Neural cell (in vitro differentiated cells): ENCODE data around the gene PHF21A. TPM values are rescaled to one million over a fixed set of nuclear protein-coding genes. Genes with fewer than 3 reads are reported as not detected.

Experiments used
- H2AFZ ChIP-seq: fragments of 200-600, 300-800 bp; sonication (generic), shearing (Covaris generic); 2 replicates; pipeline ENCODE4 v1.6.0; 2014; ENCODE audit warnings: low read depth, mild to moderate bottlenecking, antibody characterized with exemption, low read length, moderate library complexity
- H3F3A ChIP-seq: fragments of 200-600 bp; shearing (Covaris generic); 2 replicates; pipeline ENCODE4 v1.6.1; 2016; ENCODE audit warnings: mild to moderate bottlenecking, moderate library complexity, mixed read lengths, antibody characterized with exemption, low read length; ENCODE audit not compliant: insufficient read depth, poor library complexity, severe bottlenecking
- H3K27ac ChIP-seq: fragments of 200-600, 300-800 bp; sonication (generic), shearing (Covaris generic); 2 replicates; pipeline ENCODE4 v1.5.1; 2014; ENCODE audit warnings: mild to moderate bottlenecking, low read length, moderate library complexity
- H3K27me3 ChIP-seq: fragments of 300-800, 200-600 bp; sonication (generic), shearing (Covaris generic); 2 replicates; pipeline ENCODE4 v1.6.0; 2014; ENCODE audit warnings: mild to moderate bottlenecking, low read depth, low read length, moderate library complexity; ENCODE audit not compliant: insufficient read depth
- H3K36me3 ChIP-seq: fragments of 300-800, 200-600 bp; sonication (generic), shearing (Covaris generic); 2 replicates; pipeline ENCODE4 v1.5.1; 2014; ENCODE audit warnings: mild to moderate bottlenecking, antibody characterized with exemption, low read length, moderate library complexity; ENCODE audit not compliant: insufficient read depth
- H3K4me2 ChIP-seq: fragments of 300-800, 200-600 bp; sonication (generic), shearing (Covaris generic); 2 replicates; pipeline ENCODE4 v1.6.0; 2014; ENCODE audit warnings: mild to moderate bottlenecking, low read length
- H3K4me3 ChIP-seq: fragments of 300-800, 200-600 bp; sonication (generic), shearing (Covaris generic); 2 replicates; pipeline ENCODE4 v1.5.1; 2014; ENCODE audit warnings: mild to moderate bottlenecking, low read length, moderate library complexity
- H3K79me2 ChIP-seq: fragments of 200-600 bp; shearing (Covaris generic); replicated peaks from 2 replicates; pipeline ENCODE4 v1.6.0; 2014; ENCODE audit warnings: mild to moderate bottlenecking, low read length, moderate library complexity; ENCODE audit not compliant: insufficient read depth
- H3K9ac ChIP-seq: fragments of 300-800, 200-600 bp; sonication (generic), shearing (Covaris generic); 2 replicates; pipeline ENCODE4 v1.6.1; 2016; ENCODE audit warnings: mild to moderate bottlenecking, low read length, mixed read lengths
- H3K9me2 ChIP-seq: fragments of 200-600 bp; shearing (Covaris generic); 2 replicates; pipeline ENCODE4 v1.6.1; 2016; ENCODE audit warnings: mild to moderate bottlenecking, low read length, mixed read lengths; ENCODE audit not compliant: insufficient read depth
- H3K9me3 ChIP-seq: fragments of 200-600, 300-800 bp; sonication (generic), shearing (Covaris generic); 2 replicates; pipeline ENCODE4 v1.6.1; 2016; ENCODE audit warnings: mild to moderate bottlenecking, mixed run types, low read length, moderate library complexity, mixed read lengths
- H4K20me1 ChIP-seq: fragments of 200-600 bp; shearing (Covaris generic); 2 replicates; pipeline ENCODE4 v1.6.1; 2016; ENCODE audit warnings: mild to moderate bottlenecking, mixed run types; ENCODE audit not compliant: insufficient read depth
- EP300 ChIP-seq: fragments of 450-650 bp; conservative IDR thresholded peaks from 2 replicates; pipeline ENCODE4 v1.6.1; 2014; ENCODE audit warnings: antibody characterized with exemption, mild to moderate bottlenecking, moderate library complexity; ENCODE audit not compliant: poor library complexity, severe bottlenecking
- EZH2 ChIP-seq: fragments of 200-600, 300-800 bp; shearing (Covaris generic), sonication (generic); IDR thresholded peaks from 2 replicates; pipeline ENCODE4 v1.6.1; 2014; ENCODE audit warnings: antibody characterized with exemption, low read length, borderline replicate concordance, mild to moderate bottlenecking; ENCODE audit not compliant: insufficient read depth, poor library complexity, severe bottlenecking
- MXI1 ChIP-seq: fragments of 450-650 bp; conservative IDR thresholded peaks from 2 replicates; pipeline ENCODE4 v1.6.1; 2014; ENCODE audit warnings: antibody characterized with exemption, mild to moderate bottlenecking; ENCODE audit not compliant: poor library complexity, severe bottlenecking
- POLR2AphosphoS5 ChIP-seq: IDR thresholded peaks from 2 replicates; pipeline ENCODE4 v1.6.1; 2012
- RAD21 ChIP-seq: fragments of 450-650 bp; conservative IDR thresholded peaks from 2 replicates; pipeline ENCODE4 v1.6.1; 2014; ENCODE audit warnings: antibody characterized with exemption, mild to moderate bottlenecking, moderate library complexity
- SMC3 ChIP-seq: fragments of 450-650 bp; conservative IDR thresholded peaks from 2 replicates; pipeline ENCODE4 v1.6.1; 2014; ENCODE audit warnings: antibody characterized with exemption, mild to moderate bottlenecking, moderate library complexity; ENCODE audit not compliant: poor library complexity
- TAF1 ChIP-seq: IDR thresholded peaks from 2 replicates; pipeline ENCODE4 v1.6.1; 2012; ENCODE audit warnings: low read depth
- polyA plus RNA-seq: library from polyadenylated mRNA; depleted of rRNA; stranded (reverse); fragments of >200 nt; gene quantifications from 2 replicates; pipeline ENCODE4 v1.2.3, GENCODE V29; 2014
- TF ChIP-seq, protein P1 (sequence below): IDR thresholded peaks from 2 replicates; pipeline ENCODE4 v1.6.1; 2012; ENCODE audit warnings: borderline replicate concordance
- TF ChIP-seq, protein P2 (sequence below): fragments of 450-650 bp; IDR thresholded peaks from 2 replicates; pipeline ENCODE4 v1.5.1; 2014; ENCODE audit warnings: antibody characterized with exemption, mild to moderate bottlenecking, moderate library complexity; ENCODE audit not compliant: poor library complexity, severe bottlenecking

Gene PHF21A
- polyA plus RNA-seq, 1 donor from 2014 or later = 31.7 TPM

DNA sequence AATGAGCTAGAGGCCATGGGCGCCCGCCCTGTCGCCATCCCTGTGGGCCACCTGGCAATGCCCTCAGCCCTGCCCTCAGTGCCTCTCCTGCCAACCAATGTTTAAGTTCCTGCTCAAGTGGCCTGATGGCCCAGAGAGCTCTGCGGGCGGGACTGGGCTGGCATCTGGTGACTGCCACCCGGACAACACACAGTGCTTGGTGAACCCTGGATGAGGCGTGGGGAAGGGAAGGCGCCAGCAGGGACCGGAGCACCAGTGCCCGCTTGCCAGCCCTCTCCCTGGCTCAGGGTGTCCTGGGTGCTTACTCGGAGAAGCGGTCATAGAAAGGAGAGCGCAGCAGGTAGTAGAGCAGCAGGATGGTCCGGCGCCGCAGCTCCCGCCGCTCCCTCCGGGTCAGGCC, 207.7 kb downstream of the PHF21A start:
- no peaks in the 10 kb centered on the region for H3K9me2 ChIP-seq
- H3K9ac ChIP-seq = no peak overlapping the region
- no peak overlapping the region for H2AFZ ChIP-seq
- H3K36me3 ChIP-seq = no peaks in the 10 kb centered on the region
- peaks cover 7% of the 10 kb centered on the region for H3F3A ChIP-seq
- H4K20me1 ChIP-seq = no peaks in the 10 kb centered on the region
- no peak for TF ChIP-seq TAF1
- no peak for TF ChIP-seq EZH2
- peaks cover 6% of the 10 kb centered on the region for H3K79me2 ChIP-seq
- H3K4me2 ChIP-seq = no peak overlapping the region
- H3K27me3 ChIP-seq = no peaks in the 10 kb centered on the region
- no peaks in the 10 kb centered on the region for H3K9me3 ChIP-seq
- H3K4me3 ChIP-seq = no peak overlapping the region
- no peak overlapping the region for H3K27ac ChIP-seq

DNA sequence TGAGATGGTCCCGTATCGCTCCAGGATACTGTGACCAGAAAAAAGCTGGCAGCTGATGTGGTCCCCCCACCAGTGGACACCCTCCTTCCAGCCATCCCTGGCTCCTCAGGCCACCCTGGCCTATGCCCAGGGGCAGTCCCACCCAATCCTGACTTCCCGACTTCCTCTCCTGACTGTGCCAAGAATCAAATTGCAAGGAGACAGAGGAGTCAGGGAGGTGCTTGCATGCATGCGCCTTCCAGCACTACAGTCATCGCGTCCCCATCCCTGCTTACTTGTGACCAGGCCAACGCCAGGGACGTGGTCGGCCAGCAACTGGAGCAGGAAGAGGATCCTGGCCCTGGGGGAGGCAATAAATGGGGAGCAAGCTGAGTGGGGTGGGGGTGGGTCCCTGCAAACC, 210.6 kb downstream of the PHF21A start:
- H2AFZ ChIP-seq = no peak overlapping the region
- H3K9me2 ChIP-seq = no peaks in the 10 kb centered on the region
- H3K4me3 ChIP-seq = no peak overlapping the region
- no peaks in the 10 kb centered on the region for H4K20me1 ChIP-seq
- no peaks in the 10 kb centered on the region for H3F3A ChIP-seq
- no peaks in the 10 kb centered on the region for H3K79me2 ChIP-seq
- no peaks in the 10 kb centered on the region for H3K36me3 ChIP-seq
- no peak overlapping the region for H3K9ac ChIP-seq
- no peak overlapping the region for H3K27ac ChIP-seq
- H3K27me3 ChIP-seq = no peaks in the 10 kb centered on the region
- H3K9me3 ChIP-seq = no peaks in the 10 kb centered on the region
- H3K4me2 ChIP-seq = no peak overlapping the region
- no peak for TF ChIP-seq SMC3
- TF ChIP-seq, protein P1, sequence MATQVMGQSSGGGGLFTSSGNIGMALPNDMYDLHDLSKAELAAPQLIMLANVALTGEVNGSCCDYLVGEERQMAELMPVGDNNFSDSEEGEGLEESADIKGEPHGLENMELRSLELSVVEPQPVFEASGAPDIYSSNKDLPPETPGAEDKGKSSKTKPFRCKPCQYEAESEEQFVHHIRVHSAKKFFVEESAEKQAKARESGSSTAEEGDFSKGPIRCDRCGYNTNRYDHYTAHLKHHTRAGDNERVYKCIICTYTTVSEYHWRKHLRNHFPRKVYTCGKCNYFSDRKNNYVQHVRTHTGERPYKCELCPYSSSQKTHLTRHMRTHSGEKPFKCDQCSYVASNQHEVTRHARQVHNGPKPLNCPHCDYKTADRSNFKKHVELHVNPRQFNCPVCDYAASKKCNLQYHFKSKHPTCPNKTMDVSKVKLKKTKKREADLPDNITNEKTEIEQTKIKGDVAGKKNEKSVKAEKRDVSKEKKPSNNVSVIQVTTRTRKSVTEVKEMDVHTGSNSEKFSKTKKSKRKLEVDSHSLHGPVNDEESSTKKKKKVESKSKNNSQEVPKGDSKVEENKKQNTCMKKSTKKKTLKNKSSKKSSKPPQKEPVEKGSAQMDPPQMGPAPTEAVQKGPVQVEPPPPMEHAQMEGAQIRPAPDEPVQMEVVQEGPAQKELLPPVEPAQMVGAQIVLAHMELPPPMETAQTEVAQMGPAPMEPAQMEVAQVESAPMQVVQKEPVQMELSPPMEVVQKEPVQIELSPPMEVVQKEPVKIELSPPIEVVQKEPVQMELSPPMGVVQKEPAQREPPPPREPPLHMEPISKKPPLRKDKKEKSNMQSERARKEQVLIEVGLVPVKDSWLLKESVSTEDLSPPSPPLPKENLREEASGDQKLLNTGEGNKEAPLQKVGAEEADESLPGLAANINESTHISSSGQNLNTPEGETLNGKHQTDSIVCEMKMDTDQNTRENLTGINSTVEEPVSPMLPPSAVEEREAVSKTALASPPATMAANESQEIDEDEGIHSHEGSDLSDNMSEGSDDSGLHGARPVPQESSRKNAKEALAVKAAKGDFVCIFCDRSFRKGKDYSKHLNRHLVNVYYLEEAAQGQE = no peak
- TF ChIP-seq MXI1 = no peak
- TF ChIP-seq POLR2AphosphoS5 = no peak
- TF ChIP-seq RAD21 = no peak
- TF ChIP-seq EP300 = no peak
- no peak for TF ChIP-seq TAF1
- TF ChIP-seq EZH2 = no peak
- TF ChIP-seq, protein P2, sequence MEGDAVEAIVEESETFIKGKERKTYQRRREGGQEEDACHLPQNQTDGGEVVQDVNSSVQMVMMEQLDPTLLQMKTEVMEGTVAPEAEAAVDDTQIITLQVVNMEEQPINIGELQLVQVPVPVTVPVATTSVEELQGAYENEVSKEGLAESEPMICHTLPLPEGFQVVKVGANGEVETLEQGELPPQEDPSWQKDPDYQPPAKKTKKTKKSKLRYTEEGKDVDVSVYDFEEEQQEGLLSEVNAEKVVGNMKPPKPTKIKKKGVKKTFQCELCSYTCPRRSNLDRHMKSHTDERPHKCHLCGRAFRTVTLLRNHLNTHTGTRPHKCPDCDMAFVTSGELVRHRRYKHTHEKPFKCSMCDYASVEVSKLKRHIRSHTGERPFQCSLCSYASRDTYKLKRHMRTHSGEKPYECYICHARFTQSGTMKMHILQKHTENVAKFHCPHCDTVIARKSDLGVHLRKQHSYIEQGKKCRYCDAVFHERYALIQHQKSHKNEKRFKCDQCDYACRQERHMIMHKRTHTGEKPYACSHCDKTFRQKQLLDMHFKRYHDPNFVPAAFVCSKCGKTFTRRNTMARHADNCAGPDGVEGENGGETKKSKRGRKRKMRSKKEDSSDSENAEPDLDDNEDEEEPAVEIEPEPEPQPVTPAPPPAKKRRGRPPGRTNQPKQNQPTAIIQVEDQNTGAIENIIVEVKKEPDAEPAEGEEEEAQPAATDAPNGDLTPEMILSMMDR = no peak
